GM12801 (cell line): ENCODE results near the gene CDK6.

ENCODE experiments used
- CTCF ChIP-seq: IDR thresholded peaks from one replicate; pipeline ENCODE4 v1.5.1; 2011; ENCODE audit warnings: control low read depth; ENCODE audit not compliant: insufficient read length; ENCODE audit errors: extremely low read depth

Gene CDK6

GRCh38 chr7:92875719-92876118 lies 39.3 kb upstream of the CDK6 start:
- no peak for TF ChIP-seq CTCF

GRCh38 chr7:92875173-92875572 lies 38.8 kb upstream of the CDK6 start:
- no peak for TF ChIP-seq CTCF

GRCh38 chr7:92874567-92874966 lies 38.2 kb upstream of the CDK6 start:
- TF ChIP-seq CTCF = no peak

- no peak for TF ChIP-seq CTCF
Observed at GRCh38 chr7:92873776-92874175, 37.4 kb upstream of the CDK6 start.

- TF ChIP-seq CTCF = no peak
Observed at GRCh38 chr7:92872701-92873100, 36.3 kb upstream of the CDK6 start.

GRCh38 chr7:92868683-92869293 lies 32.4 kb upstream of the CDK6 start:
- no peak for TF ChIP-seq CTCF

GRCh38 chr7:92856436-92856835 lies 20.1 kb upstream of the CDK6 start:
- no peak for TF ChIP-seq CTCF
